Measurements from ENCODE around the gene RAVER2. TPM values are rescaled to one million over a fixed set of nuclear protein-coding genes. Genes with fewer than 3 reads are reported as not detected.

RAVER2 gene
- total RNA-seq, 1 experiment from 2014 or later: 20.3 TPM

GRCh38 chr1:64881281-64881680, 136.4 kb downstream of the RAVER2 start:
- ChIA-PET POLR2A (no interaction called here), CTCF (interaction anchor here (1.1 to 1.4 kb wide), 2 partner anchors 20 to 139 kb away, joined by 3 to 4 read pairs; no protein-coding TSS in a partner anchor)
- no peaks in the 10 kb centered on the region for H3K9me3 Mint-ChIP-seq
- ATAC-seq: no peak
- DNase-seq (ENCODE audit: low spot score): no peak
- no peaks in the 10 kb centered on the region for H3K27me3 Mint-ChIP-seq (ENCODE audit: low read depth)
- TF ChIP-seq ZNF423 (CRISPR knock-in tag; IDR thresholded peaks at IDR 0.05) (no peak), NFE2L1 (CRISPR knock-in tag; IDR thresholded peaks at IDR 0.05) (no peak), PREB (CRISPR knock-in tag; IDR thresholded peaks at IDR 0.05; ENCODE audit: borderline replicate concordance) (no peak), ZNF232 (CRISPR knock-in tag; IDR thresholded peaks at IDR 0.05) (no peak), TCF7 (CRISPR knock-in tag; IDR thresholded peaks at IDR 0.05; ENCODE audit: low read depth) (no peak), RELA (CRISPR knock-in tag; IDR thresholded peaks at IDR 0.05; ENCODE audit: borderline replicate concordance) (no peak), NR2C2 (CRISPR knock-in tag; IDR thresholded peaks at IDR 0.05) (no peak)
- TF ChIP-seq, protein P1, sequence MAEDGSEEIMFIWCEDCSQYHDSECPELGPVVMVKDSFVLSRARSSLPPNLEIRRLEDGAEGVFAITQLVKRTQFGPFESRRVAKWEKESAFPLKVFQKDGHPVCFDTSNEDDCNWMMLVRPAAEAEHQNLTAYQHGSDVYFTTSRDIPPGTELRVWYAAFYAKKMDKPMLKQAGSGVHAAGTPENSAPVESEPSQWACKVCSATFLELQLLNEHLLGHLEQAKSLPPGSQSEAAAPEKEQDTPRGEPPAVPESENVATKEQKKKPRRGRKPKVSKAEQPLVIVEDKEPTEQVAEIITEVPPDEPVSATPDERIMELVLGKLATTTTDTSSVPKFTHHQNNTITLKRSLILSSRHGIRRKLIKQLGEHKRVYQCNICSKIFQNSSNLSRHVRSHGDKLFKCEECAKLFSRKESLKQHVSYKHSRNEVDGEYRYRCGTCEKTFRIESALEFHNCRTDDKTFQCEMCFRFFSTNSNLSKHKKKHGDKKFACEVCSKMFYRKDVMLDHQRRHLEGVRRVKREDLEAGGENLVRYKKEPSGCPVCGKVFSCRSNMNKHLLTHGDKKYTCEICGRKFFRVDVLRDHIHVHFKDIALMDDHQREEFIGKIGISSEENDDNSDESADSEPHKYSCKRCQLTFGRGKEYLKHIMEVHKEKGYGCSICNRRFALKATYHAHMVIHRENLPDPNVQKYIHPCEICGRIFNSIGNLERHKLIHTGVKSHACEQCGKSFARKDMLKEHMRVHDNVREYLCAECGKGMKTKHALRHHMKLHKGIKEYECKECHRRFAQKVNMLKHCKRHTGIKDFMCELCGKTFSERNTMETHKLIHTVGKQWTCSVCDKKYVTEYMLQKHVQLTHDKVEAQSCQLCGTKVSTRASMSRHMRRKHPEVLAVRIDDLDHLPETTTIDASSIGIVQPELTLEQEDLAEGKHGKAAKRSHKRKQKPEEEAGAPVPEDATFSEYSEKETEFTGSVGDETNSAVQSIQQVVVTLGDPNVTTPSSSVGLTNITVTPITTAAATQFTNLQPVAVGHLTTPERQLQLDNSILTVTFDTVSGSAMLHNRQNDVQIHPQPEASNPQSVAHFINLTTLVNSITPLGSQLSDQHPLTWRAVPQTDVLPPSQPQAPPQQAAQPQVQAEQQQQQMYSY (CRISPR knock-in tag; IDR thresholded peaks at IDR 0.05): no peak
- TF ChIP-seq, protein P2, sequence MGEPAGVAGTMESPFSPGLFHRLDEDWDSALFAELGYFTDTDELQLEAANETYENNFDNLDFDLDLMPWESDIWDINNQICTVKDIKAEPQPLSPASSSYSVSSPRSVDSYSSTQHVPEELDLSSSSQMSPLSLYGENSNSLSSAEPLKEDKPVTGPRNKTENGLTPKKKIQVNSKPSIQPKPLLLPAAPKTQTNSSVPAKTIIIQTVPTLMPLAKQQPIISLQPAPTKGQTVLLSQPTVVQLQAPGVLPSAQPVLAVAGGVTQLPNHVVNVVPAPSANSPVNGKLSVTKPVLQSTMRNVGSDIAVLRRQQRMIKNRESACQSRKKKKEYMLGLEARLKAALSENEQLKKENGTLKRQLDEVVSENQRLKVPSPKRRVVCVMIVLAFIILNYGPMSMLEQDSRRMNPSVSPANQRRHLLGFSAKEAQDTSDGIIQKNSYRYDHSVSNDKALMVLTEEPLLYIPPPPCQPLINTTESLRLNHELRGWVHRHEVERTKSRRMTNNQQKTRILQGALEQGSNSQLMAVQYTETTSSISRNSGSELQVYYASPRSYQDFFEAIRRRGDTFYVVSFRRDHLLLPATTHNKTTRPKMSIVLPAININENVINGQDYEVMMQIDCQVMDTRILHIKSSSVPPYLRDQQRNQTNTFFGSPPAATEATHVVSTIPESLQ (CRISPR knock-in tag; IDR thresholded peaks at IDR 0.05): no peak
- TF ChIP-seq, protein P3, sequence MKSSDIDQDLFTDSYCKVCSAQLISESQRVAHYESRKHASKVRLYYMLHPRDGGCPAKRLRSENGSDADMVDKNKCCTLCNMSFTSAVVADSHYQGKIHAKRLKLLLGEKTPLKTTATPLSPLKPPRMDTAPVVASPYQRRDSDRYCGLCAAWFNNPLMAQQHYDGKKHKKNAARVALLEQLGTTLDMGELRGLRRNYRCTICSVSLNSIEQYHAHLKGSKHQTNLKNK (CRISPR knock-in tag; IDR thresholded peaks at IDR 0.05): no peak
- TF ChIP-seq, protein P4, sequence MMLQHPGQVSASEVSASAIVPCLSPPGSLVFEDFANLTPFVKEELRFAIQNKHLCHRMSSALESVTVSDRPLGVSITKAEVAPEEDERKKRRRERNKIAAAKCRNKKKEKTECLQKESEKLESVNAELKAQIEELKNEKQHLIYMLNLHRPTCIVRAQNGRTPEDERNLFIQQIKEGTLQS (CRISPR knock-in tag; conservative IDR thresholded peaks at IDR 0.05): no peak
- H3K27ac Mint-ChIP-seq: no peak overlapping the region
- H3K36me3 Mint-ChIP-seq: 0 out of 2 replicates have a peak, but pooled peaks cover 4% of the 10 kb centered on the region
- no peak overlapping the region for H3K4me3 Mint-ChIP-seq
- peaks cover 13% of the 10 kb centered on the region for H3K4me1 Mint-ChIP-seq

Other genes starting within 250 kb of the RAVER2 start
- gene JAK1, start 221.5 kb downstream of the RAVER2 start, total RNA-seq (2021): 21.1 to 28.2 TPM (median 27.8 TPM) in 3 replicates